Ishikawa (cell line): ENCODE measurements around the gene SPEM1.

Source experiments
- CEBPB ChIP-seq: IDR thresholded peaks from 2 replicates; pipeline ENCODE4 v1.6.1; 2012
- CREB1 ChIP-seq: IDR thresholded peaks from 2 replicates; pipeline ENCODE4 v1.6.1; 2012; ENCODE audit warnings: low read depth
- EGR1 ChIP-seq: IDR thresholded peaks from 2 replicates; pipeline ENCODE4 v1.6.1; 2012
- EP300 ChIP-seq: IDR thresholded peaks from 2 replicates; pipeline ENCODE4 v1.6.1; 2012; ENCODE audit warnings: borderline replicate concordance
- FOXM1 ChIP-seq: IDR thresholded peaks from 2 replicates; pipeline ENCODE4 v1.6.1; 2012; ENCODE audit warnings: low read depth, borderline replicate concordance
- NFIC ChIP-seq: IDR thresholded peaks from 2 replicates; pipeline ENCODE4 v1.6.1; 2012
- RAD21 ChIP-seq: IDR thresholded peaks from 2 replicates; pipeline ENCODE4 v1.6.1; 2012; ENCODE audit warnings: low read depth
- REST ChIP-seq: IDR thresholded peaks from 2 replicates; pipeline ENCODE4 v1.6.1; 2012; ENCODE audit warnings: low read depth, mild to moderate bottlenecking
- TAF1 ChIP-seq: IDR thresholded peaks from 2 replicates; pipeline ENCODE4 v1.6.1; 2012; ENCODE audit warnings: low read depth, mild to moderate bottlenecking
- TCF12 ChIP-seq: IDR thresholded peaks from 2 replicates; pipeline ENCODE4 v1.6.1; 2012; ENCODE audit warnings: low read depth
- TEAD4 ChIP-seq: IDR thresholded peaks from 2 replicates; pipeline ENCODE4 v1.6.1; 2012
- USF1 ChIP-seq: IDR thresholded peaks from 2 replicates; pipeline ENCODE4 v1.6.1; 2012
- YY1 ChIP-seq: IDR thresholded peaks from 2 replicates; pipeline ENCODE4 v1.6.1; 2012; ENCODE audit warnings: low read depth
- ZBTB7A ChIP-seq: IDR thresholded peaks from 2 replicates; pipeline ENCODE4 v1.6.1; 2012; ENCODE audit warnings: low read depth
- TF ChIP-seq, protein P1 (sequence below): IDR thresholded peaks from 2 replicates; pipeline ENCODE4 v1.6.1; 2012

SPEM1 gene

DNA sequence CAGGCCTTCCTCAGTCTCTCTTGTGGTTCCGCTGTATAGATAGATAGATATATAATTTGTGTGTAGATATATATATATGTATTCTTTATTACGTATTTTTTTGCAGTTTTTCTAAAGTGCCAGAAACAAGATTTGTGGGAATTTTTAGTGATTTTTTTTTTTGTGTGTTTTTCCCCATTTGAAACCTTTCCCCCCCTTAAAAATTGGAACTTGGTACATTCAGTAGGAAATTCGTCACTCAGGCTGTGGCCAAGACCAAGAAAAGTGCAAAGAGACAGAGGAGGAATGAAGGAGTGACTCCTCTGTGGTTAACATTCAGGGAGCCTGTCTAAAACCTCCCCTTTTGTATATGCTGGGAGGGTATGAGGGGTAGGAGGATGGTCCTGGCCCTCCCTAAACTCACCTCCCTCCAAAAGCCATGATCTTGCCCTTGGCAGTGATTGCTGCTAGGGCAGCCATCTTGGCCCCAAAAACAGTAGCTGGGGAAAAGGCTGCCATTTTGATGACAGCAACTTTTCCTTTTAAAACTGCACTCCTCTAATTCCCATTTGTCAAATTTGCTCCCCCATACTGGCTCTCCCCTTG lies 39.9 kb downstream of the SPEM1 start:
- no peak for TF ChIP-seq EP300
- no peak for TF ChIP-seq ZBTB7A
- peak; percentile 56; the same call in 1 of the 2 replicates for TF ChIP-seq YY1
- no peak for TF ChIP-seq CREB1

DNA sequence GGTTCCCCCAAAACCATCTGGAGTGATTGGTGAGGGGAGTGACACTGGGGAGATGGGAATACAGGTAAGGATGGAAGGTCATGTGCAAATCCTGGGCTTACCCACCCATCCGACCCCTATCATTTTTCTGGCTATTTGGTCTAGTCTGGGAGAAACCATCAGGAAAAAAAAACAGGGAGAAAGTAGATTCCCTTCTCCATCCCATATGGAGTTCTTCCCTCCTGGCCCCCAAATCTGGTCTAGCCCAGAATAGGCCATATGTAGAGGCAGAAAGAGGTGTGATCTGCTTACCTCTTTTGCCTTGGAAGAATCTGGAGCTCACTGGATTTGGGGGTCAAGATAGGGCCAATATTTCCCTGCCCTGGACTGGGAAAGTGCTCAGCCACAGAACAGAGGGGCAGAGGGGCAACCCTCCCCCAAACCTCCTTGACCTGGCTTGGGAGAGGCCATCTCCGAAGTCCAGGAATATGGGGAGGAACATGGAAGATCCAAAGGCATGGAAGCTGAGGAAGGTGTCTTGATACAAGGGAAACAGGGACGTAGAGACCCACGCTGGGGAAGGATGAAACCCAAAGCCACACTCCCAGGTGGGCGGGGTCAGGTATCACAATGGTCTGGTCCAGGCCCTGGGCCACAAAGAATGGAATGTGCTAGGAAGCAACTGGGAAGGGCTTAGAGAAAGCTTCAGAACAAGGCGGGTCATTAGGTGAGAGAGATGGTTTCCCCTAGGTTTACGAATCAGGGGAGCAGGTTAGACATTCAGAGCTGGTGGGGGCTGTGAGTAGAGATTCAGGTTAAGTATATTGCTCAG lies 40.9 kb downstream of the SPEM1 start:
- TF ChIP-seq TEAD4 (no peak), EP300 (no peak), YY1 (no peak), FOXM1 (no peak), TCF12 (no peak), TAF1 (no peak), EGR1 (no peak), CEBPB (no peak), USF1 (no peak), CREB1 (no peak)

GRCh38 chr17:7462474-7463371 lies 42.6 kb downstream of the SPEM1 start:
- TF ChIP-seq EP300 (no peak), TCF12 (no peak), CREB1 (no peak), REST (no peak), ZBTB7A (no peak), FOXM1 (no peak), USF1 (no peak), TAF1 (no peak), EGR1 (no peak), TEAD4 (no peak), NFIC (no peak), CEBPB (no peak), RAD21 (no peak)
- TF ChIP-seq, protein P1, sequence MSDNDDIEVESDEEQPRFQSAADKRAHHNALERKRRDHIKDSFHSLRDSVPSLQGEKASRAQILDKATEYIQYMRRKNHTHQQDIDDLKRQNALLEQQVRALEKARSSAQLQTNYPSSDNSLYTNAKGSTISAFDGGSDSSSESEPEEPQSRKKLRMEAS: no peak

DNA sequence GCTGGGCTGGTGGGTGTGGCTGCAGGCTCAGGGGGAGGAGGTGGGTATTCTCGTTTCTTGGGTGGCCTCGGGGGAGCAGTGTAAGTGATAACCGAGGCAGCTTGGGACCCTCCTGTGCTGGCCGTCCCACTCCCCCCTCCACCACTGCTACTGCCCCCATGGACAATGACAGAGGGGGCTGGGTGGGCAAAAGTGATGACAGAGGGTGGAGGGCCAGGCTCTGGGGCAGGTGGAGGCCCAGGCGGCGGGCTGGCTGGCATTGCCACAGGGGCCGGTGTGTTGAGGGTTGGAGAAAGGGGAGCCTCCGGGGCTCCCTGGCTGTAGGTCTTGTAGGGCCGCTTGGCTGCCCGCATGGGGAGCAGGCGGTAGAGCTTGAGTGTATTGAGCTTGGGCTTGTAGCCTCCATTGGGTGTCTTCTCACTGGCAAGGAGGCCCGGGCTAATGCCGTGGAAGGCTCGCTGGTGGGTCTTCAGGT lies 43.3 kb downstream of the SPEM1 start:
- TF ChIP-seq TAF1 (no peak), ZBTB7A (no peak), YY1 (no peak), USF1 (no peak), EGR1 (no peak), CEBPB (no peak), FOXM1 (no peak), TCF12 (no peak), TEAD4 (no peak), CREB1 (no peak), EP300 (no peak), NFIC (no peak), REST (no peak), RAD21 (no peak)
- TF ChIP-seq, protein P1: no peak

GRCh38 chr17:7464081-7464480 lies 44.0 kb downstream of the SPEM1 start:
- TF ChIP-seq ZBTB7A: no peak
- no peak for TF ChIP-seq CEBPB
- no peak for TF ChIP-seq FOXM1
- TF ChIP-seq, protein P1: no peak
- no peak for TF ChIP-seq CREB1
- no peak for TF ChIP-seq TAF1
- TF ChIP-seq USF1: no peak
- TF ChIP-seq REST: no peak
- no peak for TF ChIP-seq TCF12
- TF ChIP-seq NFIC: no peak
- no peak for TF ChIP-seq EP300
- TF ChIP-seq YY1: no peak
- TF ChIP-seq RAD21: no peak
- no peak for TF ChIP-seq EGR1
- no peak for TF ChIP-seq TEAD4
